Stimulated activated CD8-positive, alpha-beta memory T cell treated with anti-CD3 and anti-CD28 coated beads, Interleukin-15, amount 100 ng/mL, for 1 hour (primary cell): Measurements from ENCODE around the gene C6orf136.
A peak's percentile ranks its signal among the peaks of the same experiment; 100 is the strongest.

Experiments
- DNase-seq: peaks from one replicate; pipeline ENCODE4 v3.0.0-alpha.2; 2020; ENCODE audit warnings: low read depth

Gene C6orf136

GRCh38 chr6:30646450-30647241 is at the start of gene C6orf136:
C6orf136 (plus strand) TSS chr6:30647133; CDS start chr6:30647232, 99 bp downstream.
- peak; percentile 82 for DNase-seq

GRCh38 chr6:30597315-30598144 is 49.4 kb upstream of the C6orf136 start:
- DNase-seq: peak; percentile 81

GRCh38 chr6:30598912-30599624 is 47.9 kb upstream of the C6orf136 start:
- no peak for DNase-seq

- no peak for DNase-seq
Measured at GRCh38 chr6:30599625-30600324, 47.2 kb upstream of the C6orf136 start.

- DNase-seq: no peak
Measured at GRCh38 chr6:30600451-30600961, 46.4 kb upstream of the C6orf136 start.

GRCh38 chr6:30601436-30601814 is 45.5 kb upstream of the C6orf136 start:
- DNase-seq: no peak

GRCh38 chr6:30601815-30602641 is 44.9 kb upstream of the C6orf136 start:
- DNase-seq: no peak

- DNase-seq: no peak
Measured at GRCh38 chr6:30603961-30604360, 43.0 kb upstream of the C6orf136 start.

- no peak for DNase-seq
Measured at GRCh38 chr6:30610065-30610464, 36.9 kb upstream of the C6orf136 start.

- DNase-seq: no peak
Measured at GRCh38 chr6:30611150-30611855, 35.6 kb upstream of the C6orf136 start.

GRCh38 chr6:30611856-30612194 is 35.1 kb upstream of the C6orf136 start:
- no peak for DNase-seq

- DNase-seq: no peak
Measured at GRCh38 chr6:30612213-30612612, 34.7 kb upstream of the C6orf136 start.

GRCh38 chr6:30612687-30613248 is 34.2 kb upstream of the C6orf136 start:
- DNase-seq: no peak

- no peak for DNase-seq
Measured at GRCh38 chr6:30613251-30614043, 33.5 kb upstream of the C6orf136 start.

- no peak for DNase-seq
Measured at GRCh38 chr6:30614044-30614842, 32.7 kb upstream of the C6orf136 start.

GRCh38 chr6:30614843-30615218 is 32.1 kb upstream of the C6orf136 start:
- peak; percentile 71 for DNase-seq

GRCh38 chr6:30615219-30615957 is 31.5 kb upstream of the C6orf136 start:
- no peak for DNase-seq
